CD4-positive, alpha-beta T cell treated with Interleukin-6 for 4 hours (primary cell): Measurements from ENCODE around the gene CSNK1G1.
"Not testable (repeated sequence)": the region's sequence is repeated elsewhere in the genome, so short reads cannot be mapped to it uniquely, and the experiment has no call there.

Source experiments
- DNase-seq: peaks from one replicate; pipeline ENCODE4 v3.0.0-alpha.2; 2020; ENCODE audit warnings: mixed read lengths

Gene CSNK1G1

GRCh38 chr15:64236156-64236894, 119.6 kb downstream of the CSNK1G1 start:
- DNase-seq = no peak

DNA sequence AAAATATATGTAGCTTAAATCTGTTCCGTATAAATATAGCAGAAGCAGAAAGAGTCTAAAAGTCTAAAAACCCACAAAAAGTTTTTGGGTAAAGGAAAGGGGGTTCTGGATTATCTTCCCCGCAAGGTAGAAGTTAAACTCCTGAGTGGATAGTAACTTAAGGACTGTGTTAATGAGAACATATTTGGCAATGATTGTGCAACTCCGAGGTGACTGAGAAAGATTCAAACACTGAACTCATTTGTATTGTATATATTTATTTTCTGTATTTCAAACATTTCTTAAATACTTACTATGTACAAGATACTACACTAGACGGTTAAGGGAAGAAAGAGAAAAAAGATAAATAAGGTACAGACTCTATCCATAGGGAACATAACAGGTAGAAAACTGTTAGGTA, 120.4 kb downstream of the CSNK1G1 start:
- no peak for DNase-seq

DNA sequence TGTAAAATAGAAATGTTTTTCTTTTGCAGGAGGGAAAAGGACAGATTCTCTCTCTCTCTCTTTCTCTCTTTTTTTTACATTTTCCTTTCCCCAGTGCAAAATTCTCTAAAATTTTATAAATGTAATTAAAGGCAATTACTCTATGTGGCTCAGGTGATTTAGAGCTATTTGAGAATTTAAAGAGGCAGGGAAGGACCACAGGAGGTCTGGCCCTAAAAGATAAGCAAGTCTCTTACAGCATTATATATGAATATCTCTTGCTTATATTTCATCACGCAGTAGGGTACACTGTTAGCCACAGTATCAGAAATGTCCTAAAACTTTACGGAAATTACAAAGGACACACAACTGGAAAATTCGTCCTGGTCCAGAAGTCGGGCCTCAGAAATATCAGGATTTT, 122.7 kb downstream of the CSNK1G1 start:
- DNase-seq = no peak

- no peak for DNase-seq
Observed at GRCh38 chr15:64232400-64232799, 123.6 kb downstream of the CSNK1G1 start.

DNA sequence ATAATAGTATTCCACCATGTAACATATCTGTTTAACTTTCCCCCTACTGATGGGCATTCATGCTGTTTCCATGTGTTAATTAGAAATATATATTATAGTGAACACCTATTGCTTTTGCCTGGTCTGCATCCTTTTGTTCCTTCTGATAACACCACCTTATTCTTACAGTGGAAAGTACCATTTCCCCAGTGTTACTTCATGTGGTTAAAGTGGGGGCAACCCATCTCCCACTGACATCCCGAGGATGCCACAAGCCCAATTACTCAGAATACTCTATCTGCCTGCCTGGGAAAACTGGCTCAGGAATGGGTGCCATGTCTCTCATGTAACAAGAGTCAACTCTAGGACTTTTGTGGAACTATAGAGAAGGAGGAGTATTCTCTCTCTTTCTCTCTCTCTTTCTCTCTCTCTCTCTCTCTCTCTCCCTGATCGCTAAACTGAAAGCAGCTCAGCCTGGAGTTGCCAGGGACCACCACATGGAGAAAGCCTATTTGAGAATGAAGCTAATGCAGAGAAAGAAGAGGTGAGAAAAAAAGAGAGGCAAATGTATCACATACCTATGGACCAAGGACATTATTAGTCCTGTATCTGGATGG, 126.7 kb downstream of the CSNK1G1 start:
- no peak for DNase-seq

GRCh38 chr15:64225804-64226203, 130.2 kb downstream of the CSNK1G1 start:
- DNase-seq = no peak

DNA sequence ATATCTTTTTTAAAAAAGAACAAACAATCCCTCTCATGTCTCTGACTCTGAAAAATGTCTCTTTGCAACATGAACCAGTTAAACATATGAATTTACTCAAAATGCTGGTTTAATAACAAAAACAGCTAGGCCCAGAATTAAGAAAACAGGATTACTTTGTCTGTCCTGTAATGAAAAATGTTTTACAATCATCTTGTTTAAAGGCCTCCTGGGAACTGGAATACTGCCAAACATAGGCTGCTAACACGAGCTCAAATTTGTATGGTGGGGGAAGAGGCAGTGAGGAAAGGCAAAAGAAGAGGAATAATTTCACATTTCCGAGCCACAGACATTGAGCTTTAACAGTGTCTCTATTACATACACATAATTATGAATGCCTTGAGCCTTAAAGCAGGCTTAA, 131.5 kb downstream of the CSNK1G1 start:
- no peak for DNase-seq

- DNase-seq = no peak
Observed at GRCh38 chr15:64223882-64224281, 132.1 kb downstream of the CSNK1G1 start.

GRCh38 chr15:64222573-64223366, 133.2 kb downstream of the CSNK1G1 start:
- no peak for DNase-seq

- DNase-seq = not testable (repeated sequence)
Observed at GRCh38 chr15:64221911-64222310, 134.1 kb downstream of the CSNK1G1 start.

DNA sequence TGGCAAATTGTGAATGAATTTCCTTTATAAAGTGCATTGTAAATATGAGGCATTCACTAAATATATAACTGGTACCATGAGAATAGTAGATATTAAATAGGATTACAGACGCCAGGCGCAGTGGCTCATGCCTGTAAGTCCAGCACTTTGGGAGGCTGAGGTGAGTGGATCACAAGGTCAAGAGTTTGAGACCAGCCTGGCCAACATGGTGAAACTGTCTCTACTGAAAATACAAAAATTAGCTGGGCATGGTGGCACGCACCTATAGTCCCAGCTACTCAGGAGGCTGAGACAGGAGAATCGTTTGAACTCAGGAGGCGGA, 138.6 kb downstream of the CSNK1G1 start:
- not testable (repeated sequence) for DNase-seq

DNA sequence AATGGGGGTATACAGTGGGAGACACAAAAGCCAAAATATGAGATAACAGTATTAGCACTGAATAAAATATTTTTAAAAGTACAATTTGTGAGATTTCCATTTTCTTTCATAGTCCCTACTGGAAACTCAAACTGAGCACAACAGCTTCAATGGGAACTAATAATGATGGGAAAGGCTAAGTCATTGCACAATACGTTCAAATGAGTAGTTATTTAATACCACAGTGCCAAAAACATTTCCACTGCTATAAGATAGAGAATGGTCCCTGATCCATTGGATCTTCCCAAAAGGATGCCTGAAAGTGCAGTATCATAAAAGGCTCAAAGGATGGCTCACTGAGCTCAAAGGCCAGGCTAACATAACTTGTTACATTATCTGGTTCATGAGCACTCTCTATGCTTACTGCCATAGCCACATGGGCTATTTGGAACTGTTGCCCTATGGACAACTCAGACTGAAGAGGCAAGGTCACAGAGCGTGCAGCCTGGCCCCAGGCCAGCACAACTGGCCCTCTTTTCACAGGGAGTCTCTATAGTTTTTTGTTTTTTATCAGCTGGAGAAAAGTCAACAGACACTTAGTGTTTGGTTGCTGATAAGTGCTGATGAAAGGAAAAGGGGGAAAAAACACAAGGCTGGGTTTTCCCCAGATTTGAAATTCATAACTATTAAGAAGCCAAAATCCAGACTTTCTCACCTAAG, 139.1 kb downstream of the CSNK1G1 start:
- DNase-seq = no peak

GRCh38 chr15:64216196-64216595, 139.8 kb downstream of the CSNK1G1 start:
- DNase-seq = no peak

- DNase-seq = no peak
Observed at GRCh38 chr15:64213646-64214045, 142.3 kb downstream of the CSNK1G1 start.

- no peak for DNase-seq
Observed at GRCh38 chr15:64211696-64212095, 144.3 kb downstream of the CSNK1G1 start.

GRCh38 chr15:64210371-64210770, 145.6 kb downstream of the CSNK1G1 start:
- no peak for DNase-seq

DNA sequence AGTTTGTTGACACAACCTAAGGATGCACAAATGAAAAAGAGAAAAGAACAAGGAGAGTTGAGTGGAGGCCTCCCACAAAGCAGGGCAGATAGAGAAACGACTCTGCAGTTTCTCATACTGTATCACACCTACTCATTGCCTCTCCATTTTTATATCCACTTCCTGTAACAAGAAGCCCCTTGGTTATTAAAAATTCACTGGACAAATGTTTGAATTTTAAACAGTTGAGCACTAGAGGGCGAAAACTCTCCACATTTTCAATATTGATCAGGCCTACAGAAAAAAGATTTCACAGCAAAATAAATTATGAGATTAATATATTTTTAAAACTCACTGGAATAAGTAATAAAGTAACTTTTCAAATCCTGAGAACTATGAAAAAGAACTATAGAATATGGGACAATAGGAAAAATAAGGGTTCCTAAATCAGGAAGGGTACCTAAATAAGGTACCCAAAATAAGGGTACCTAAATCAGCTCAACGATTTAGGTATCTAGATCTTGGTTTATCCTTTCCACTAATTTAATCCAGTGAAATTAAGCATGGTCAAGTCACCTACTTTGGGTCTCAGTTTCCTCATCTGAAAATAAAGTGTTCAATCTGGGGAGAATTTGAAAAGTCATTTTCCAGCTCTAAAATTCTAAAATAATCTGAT, 146.2 kb downstream of the CSNK1G1 start:
- no peak for DNase-seq

GRCh38 chr15:64205202-64205601, 150.8 kb downstream of the CSNK1G1 start:
- no peak for DNase-seq

DNA sequence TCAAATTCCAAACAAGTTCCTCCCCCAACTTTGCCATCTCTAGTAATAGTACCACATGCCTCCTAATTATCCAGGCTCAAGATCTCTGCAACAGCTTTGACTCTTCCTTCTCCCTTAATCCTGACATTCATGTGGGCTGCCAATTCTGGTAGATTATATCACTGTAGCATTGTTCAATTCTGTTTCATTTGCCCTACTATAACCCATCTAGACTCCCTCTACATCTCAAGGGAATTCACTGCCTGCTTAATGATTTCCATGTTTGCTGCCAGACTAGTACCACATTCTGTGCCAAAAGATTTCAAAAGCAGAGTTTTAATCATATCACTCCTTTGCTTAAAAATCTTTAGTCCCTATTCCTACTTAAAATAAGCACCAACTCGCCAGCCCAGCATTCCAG, 158.5 kb downstream of the CSNK1G1 start:
- no peak for DNase-seq

- DNase-seq = no peak
Observed at GRCh38 chr15:64193971-64194370, 162.0 kb downstream of the CSNK1G1 start.

DNA sequence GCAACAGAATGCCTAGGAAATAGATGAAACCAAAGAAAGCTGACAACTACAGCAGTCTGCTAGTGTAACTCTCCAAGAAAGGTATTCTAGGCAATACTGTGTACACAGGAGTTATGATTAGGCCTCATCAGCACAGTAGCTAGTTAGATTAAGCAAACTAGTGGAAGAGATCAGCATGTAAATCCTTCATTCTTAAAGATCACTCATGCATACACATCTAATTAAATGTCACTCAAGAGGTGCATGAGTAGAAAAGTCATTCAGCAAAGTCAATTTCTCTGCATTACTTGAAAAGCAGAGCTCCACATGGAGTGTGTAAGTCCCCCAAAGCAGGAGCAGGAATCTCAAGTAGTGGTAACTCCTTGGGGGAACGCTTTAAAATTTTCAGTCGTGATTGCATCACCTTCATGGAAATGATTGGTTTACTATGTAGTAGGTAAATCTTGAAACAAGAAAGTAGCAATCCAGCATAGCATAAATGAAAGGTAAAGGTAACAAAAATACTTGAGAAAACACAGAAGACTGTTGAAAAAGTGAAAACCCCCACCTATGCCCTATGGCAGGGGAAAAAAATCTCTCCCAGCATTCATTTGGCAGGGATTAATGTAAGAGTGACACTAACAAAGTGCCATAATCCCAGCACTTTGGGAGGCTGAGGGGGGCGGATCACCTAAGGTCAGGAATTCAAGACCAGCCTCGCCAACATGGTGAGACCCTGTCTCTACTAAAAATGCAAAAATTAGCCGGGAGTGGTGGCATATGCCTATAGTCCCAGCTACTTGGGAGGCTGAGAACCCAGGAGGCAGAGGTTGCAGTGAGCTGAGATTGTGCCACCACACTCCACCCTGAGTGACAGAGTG, 163.8 kb downstream of the CSNK1G1 start:
- no peak for DNase-seq
